Measurements from ENCODE around the gene CEP76. TPM values are rescaled to one million over a fixed set of nuclear protein-coding genes. Genes with fewer than 3 reads are reported as not detected.

CEP76 gene
- total and polyA plus RNA-seq, 8 donors = 5.2 to 12.7 (median 11.3) TPM

GRCh38 chr18:12750076-12750714 is 47.7 kb upstream of the CEP76 start:
- TF ChIP-seq CTCF (IDR thresholded peaks at IDR 0.05) = no peak
- ATAC-seq = no peak
- Histone ChIP-seq H3K27ac (no peak overlapping the region), H3K27me3 (no peaks in the 10 kb centered on the region), H3K36me3 (no peaks in the 10 kb centered on the region), H3K4me1 (no peaks in the 10 kb centered on the region), H3K4me3 (no peak overlapping the region), H3K9me3 (no peaks in the 10 kb centered on the region)
- no peak for DNase-seq
- intact Hi-C loops (cut with DNase I) = no loop called here

- Histone ChIP-seq H3K9me3 (no peaks in the 10 kb centered on the region), H3K4me3 (no peak overlapping the region), H3K27ac (no peak overlapping the region), H3K36me3 (no peaks in the 10 kb centered on the region), H3K27me3 (no peaks in the 10 kb centered on the region), H3K4me1 (no peaks in the 10 kb centered on the region)
- DNase-seq (no peak), ATAC-seq (no peak)
- intact Hi-C loops (cut with DNase I) = loop anchor here in 1 of 2 donors (5.0 to 10.0 kb wide), 2 partner anchors 146 to 183 kb away; no protein-coding TSS in a partner anchor
- no peak for TF ChIP-seq CTCF (IDR thresholded peaks at IDR 0.05)
Measured at GRCh38 chr18:12749121-12749520, 46.6 kb upstream of the CEP76 start.

GRCh38 chr18:12748671-12749070 is 46.1 kb upstream of the CEP76 start:
- Histone ChIP-seq H3K4me3 (no peak overlapping the region), H3K36me3 (no peaks in the 10 kb centered on the region), H3K27ac (no peak overlapping the region), H3K4me1 (no peaks in the 10 kb centered on the region), H3K27me3 (no peaks in the 10 kb centered on the region), H3K9me3 (no peaks in the 10 kb centered on the region)
- ATAC-seq (no peak), DNase-seq (no peak)
- intact Hi-C loops (cut with DNase I) = loop anchor here in 1 of 2 donors (5.0 to 10.0 kb wide), 2 partner anchors 146 to 184 kb away; no protein-coding TSS in a partner anchor
- no peak for TF ChIP-seq CTCF (IDR thresholded peaks at IDR 0.05)

- peak; percentile 26 for ATAC-seq
- DNase-seq = no peak
- Histone ChIP-seq H3K36me3 (no peaks in the 10 kb centered on the region), H3K9me3 (no peaks in the 10 kb centered on the region), H3K4me3 (no peak overlapping the region), H3K4me1 (no peaks in the 10 kb centered on the region), H3K27me3 (no peaks in the 10 kb centered on the region), H3K27ac (no peak overlapping the region)
- intact Hi-C loops (cut with DNase I) = loop anchor here in 1 of 2 donors (5.0 to 10.0 kb wide), 2 partner anchors 147 to 185 kb away; no protein-coding TSS in a partner anchor
- TF ChIP-seq CTCF (IDR thresholded peaks at IDR 0.05) = no peak
Measured at GRCh38 chr18:12747530-12748315, 45.2 kb upstream of the CEP76 start.
